ES-I3 (cell line): ENCODE data around the gene BTG2.

Experiments
- H3K36me3 ChIP-seq: 2 replicates; pipeline ENCODE4 v1.6.1; 2013; ENCODE audit warnings: mild to moderate bottlenecking, low read length, control low read depth, moderate library complexity; ENCODE audit not compliant: insufficient read depth
- H3K4me1 ChIP-seq: 2 replicates; pipeline ENCODE4 v1.6.1; 2013; ENCODE audit warnings: mild to moderate bottlenecking, control low read depth, low read length; ENCODE audit not compliant: insufficient read depth
- H3K9ac ChIP-seq: 2 replicates; pipeline ENCODE4 v1.6.1; 2013; ENCODE audit warnings: low read depth, mild to moderate bottlenecking, low read length, moderate library complexity
- H3K9me3 ChIP-seq: 2 replicates; pipeline ENCODE4 v1.6.1; 2013; ENCODE audit warnings: mild to moderate bottlenecking, low read length, moderate library complexity; ENCODE audit not compliant: control insufficient read depth, insufficient read depth

The BTG2 gene

GRCh38 chr1:203346769-203347102, 41.4 kb downstream of the BTG2 start:
- Histone ChIP-seq H3K4me1 (peaks cover 3% of the 10 kb centered on the region; the same call in 1 of the 2 replicates), H3K36me3 (no peaks in the 10 kb centered on the region), H3K9ac (no peak overlapping the region), H3K9me3 (no peaks in the 10 kb centered on the region)

DNA sequence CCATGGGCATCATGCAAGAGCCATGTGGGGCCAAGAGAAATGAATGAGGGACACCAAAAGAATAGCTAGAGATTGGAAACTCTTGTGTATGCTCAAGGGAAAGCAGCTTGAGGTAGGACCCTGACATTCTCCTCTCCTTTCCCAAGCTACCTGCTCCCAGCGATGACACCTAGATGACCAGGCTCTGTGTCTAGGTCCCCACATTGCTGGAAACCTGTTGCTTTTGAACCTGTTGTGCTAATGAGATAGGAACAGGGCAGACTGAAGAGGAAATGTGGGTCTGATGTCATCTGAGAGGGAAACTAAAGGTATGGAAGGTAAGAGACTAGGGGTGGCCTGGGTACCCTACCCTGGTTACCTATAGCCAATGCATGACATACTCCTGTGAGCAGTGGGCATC, 43.8 kb downstream of the BTG2 start:
- no peaks in the 10 kb centered on the region for H3K9me3 ChIP-seq
- H3K36me3 ChIP-seq = no peaks in the 10 kb centered on the region
- H3K4me1 ChIP-seq = peaks cover 4% of the 10 kb centered on the region; the same call in 1 of the 2 replicates
- no peak overlapping the region for H3K9ac ChIP-seq

GRCh38 chr1:203349773-203350524, 44.6 kb downstream of the BTG2 start:
- no peak overlapping the region for H3K9ac ChIP-seq
- H3K9me3 ChIP-seq = no peaks in the 10 kb centered on the region
- peaks cover 4% of the 10 kb centered on the region; the same call in 1 of the 2 replicates for H3K4me1 ChIP-seq
- no peaks in the 10 kb centered on the region for H3K36me3 ChIP-seq

DNA sequence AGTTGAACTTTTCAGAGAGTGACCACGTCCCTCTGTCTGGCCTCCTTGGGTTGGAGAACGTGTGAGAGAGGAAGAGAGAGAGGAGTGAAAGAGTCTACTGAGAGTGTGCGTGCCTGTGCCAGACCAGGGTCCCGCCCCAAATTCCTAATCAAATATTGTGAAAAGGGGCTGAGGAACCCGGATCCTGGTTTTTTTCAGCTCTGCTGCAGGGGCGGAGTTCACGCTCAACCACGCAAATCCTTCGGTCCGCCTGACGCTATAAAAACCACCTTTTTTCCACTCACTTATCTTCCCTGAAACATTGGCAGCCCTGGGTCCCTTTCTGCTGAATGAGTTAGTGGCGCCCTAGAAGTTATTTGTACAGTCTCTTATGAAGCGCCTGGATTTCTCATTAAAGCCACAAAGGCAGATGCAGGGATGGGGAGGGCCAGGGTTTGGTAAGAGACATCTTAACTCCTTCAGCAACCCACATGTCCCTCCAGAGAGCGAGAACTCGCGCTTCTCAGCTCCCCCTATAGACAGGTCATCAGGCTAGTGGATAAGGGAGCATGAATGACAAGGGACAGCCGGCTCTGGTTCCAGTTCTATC, 45.8 kb downstream of the BTG2 start, which contains the start of gene FMOD:
Gene FMOD, minus strand, starts transcription at position 86 of the 589 bp plus-strand sequence. CDS start 2,852 bp downstream, outside the sequence.
- no peak within 1 kb of the TSS; the same call in 1 of the 2 replicates for H3K9ac ChIP-seq

GRCh38 chr1:203353486-203353885, 48.2 kb downstream of the BTG2 start:
- Histone ChIP-seq H3K4me1 (peaks cover 4% of the 10 kb centered on the region; the same call in 1 of the 2 replicates), H3K36me3 (no peaks in the 10 kb centered on the region), H3K9ac (no peak overlapping the region), H3K9me3 (no peaks in the 10 kb centered on the region)

More for the DNA sequence above, 45.8 kb downstream of the BTG2 start, which contains the start of gene FMOD:
- Histone ChIP-seq H3K36me3 (no peaks in the 10 kb centered on the region), H3K9me3 (no peaks in the 10 kb centered on the region), H3K4me1 (peaks cover 4% of the 10 kb centered on the region; the same call in 1 of the 2 replicates)

DNA sequence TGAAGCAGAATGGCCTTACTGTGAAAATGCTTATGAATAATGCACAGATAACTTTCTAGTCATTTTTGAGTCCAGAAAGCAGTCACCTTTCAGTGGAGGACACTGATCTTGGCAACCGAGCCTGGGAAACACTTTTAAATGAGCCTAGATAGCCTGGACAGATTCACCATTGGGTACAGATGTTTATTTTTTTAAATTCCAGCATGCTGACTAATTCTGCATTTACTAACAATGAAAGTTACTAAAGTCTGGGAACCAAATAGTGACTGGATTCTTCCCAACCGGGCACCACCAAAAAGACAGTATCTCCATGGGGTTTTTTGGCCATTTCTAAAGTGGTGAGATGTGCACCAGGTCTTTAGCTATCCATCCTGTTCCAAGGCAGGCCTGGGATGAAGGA, 48.9 kb downstream of the BTG2 start:
- Histone ChIP-seq H3K36me3 (no peaks in the 10 kb centered on the region), H3K4me1 (peaks cover 4% of the 10 kb centered on the region; the same call in 1 of the 2 replicates), H3K9me3 (no peaks in the 10 kb centered on the region), H3K9ac (no peak overlapping the region)

- H3K9me3 ChIP-seq = no peaks in the 10 kb centered on the region
- no peaks in the 10 kb centered on the region for H3K36me3 ChIP-seq
- no peak overlapping the region for H3K9ac ChIP-seq
- peaks cover 15% of the 10 kb centered on the region; the same call in 1 of the 2 replicates for H3K4me1 ChIP-seq
Observed at GRCh38 chr1:203359010-203359571, 53.8 kb downstream of the BTG2 start.
